OCI-LY3 (cell line): ENCODE data around the gene TTC21A.

ENCODE experiments used
- EZH2phosphoT487 ChIP-seq: fragments of 200-600 bp; shearing (Covaris generic); IDR thresholded peaks from 2 replicates; pipeline ENCODE4 v1.6.1; 2018; ENCODE audit warnings: antibody characterized with exemption, mixed run types, low read depth
- TF ChIP-seq, protein P1 (sequence below): fragments of 200-600, 300-600 bp; sonication (generic); IDR thresholded peaks from 2 replicates; pipeline ENCODE4 v1.5.1; 2014; ENCODE audit warnings: antibody characterized with exemption, low read length, low read depth

DNA sequence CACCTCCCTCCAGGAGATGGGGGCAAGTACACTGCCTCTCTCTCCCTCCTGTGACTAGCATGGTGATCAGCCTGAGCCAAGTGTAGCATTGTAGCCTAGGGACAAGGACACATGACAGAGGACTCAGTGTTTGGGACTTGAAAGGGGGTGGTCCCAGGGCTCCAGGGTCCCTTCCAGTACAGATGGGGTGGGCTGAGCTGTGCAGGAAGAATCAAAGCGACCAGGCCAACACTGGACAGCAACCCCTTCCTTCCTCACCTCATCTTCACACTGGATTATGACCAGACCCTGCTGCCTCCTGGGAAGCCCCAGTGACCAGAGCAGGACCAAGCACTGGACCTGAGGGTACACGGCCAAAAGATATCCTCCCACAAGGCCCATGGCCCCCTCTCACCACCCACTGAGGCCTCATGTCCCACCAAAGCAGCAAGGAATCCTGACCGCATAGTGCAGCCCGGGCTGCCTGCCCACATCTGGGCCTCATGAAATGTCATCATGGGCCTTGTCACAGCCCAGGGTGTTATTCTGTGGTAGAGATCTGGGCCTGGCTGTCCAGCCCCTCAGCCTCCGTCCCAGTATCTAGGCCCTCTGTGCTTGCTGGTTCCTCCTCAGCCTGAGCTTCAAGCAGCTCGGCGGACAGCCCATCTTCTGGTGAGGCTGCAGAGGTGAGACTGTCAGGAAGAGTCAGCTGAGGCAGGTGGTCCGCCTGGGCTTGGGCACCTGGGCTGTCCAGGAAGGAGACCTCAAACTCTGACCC lies 9.6 kb upstream of the TTC21A start:
- TF ChIP-seq, protein P1, sequence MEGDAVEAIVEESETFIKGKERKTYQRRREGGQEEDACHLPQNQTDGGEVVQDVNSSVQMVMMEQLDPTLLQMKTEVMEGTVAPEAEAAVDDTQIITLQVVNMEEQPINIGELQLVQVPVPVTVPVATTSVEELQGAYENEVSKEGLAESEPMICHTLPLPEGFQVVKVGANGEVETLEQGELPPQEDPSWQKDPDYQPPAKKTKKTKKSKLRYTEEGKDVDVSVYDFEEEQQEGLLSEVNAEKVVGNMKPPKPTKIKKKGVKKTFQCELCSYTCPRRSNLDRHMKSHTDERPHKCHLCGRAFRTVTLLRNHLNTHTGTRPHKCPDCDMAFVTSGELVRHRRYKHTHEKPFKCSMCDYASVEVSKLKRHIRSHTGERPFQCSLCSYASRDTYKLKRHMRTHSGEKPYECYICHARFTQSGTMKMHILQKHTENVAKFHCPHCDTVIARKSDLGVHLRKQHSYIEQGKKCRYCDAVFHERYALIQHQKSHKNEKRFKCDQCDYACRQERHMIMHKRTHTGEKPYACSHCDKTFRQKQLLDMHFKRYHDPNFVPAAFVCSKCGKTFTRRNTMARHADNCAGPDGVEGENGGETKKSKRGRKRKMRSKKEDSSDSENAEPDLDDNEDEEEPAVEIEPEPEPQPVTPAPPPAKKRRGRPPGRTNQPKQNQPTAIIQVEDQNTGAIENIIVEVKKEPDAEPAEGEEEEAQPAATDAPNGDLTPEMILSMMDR: no peak
- no peak for TF ChIP-seq EZH2phosphoT487
